Measurements from ENCODE around the gene ESPN. TPM values are rescaled to one million over a fixed set of nuclear protein-coding genes. Genes with fewer than 3 reads are reported as not detected.
"Not testable (repeated sequence)": the region's sequence is repeated elsewhere in the genome, so short reads cannot be mapped to it uniquely, and the experiment has no call there.

ESPN gene
- total RNA-seq, 1 experiment from 2014 or later, result 53.1 TPM

DNA sequence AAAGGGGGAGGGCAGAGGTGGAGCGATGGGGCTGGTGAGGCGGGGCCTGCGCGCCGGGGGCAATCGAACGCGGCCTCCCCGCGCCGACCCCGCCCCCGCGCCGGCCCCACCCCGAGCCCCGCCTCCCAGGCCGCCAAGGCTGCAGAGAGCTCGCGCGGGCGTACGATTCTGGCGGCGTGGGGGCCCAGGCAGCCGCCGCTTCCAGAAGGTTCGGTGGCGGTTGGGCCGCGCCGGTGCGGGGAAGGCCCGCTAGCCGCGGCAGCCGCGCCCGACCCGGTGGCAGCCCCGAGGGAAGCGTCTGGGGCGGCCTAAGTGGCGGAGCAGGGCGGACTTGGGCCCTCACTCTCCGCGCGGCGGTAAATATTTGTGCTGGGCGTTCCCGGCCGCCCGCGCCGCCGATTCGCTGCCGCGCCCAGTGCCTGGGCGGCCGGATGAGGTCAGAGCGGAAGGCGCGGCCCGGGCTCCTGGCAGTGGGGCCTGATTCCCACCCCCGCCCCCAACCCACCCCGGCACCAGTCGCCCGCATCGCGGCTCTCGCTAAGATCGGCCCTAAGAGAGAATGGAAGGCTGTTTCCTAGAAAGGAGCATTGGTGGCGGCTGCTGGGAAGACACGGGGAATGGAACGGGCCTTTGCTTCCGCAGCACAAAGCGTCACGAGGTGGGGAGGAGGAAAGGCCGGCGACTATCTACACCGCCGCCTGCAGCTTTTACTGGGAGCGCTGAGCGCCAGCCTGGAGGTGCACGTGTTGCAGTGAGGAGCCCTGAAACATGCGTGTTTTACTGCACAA, 31.0 kb upstream of the ESPN start, which contains the start of gene ACOT7:
ACOT7 (minus strand) TSS at position 368 of the 788 bp plus-strand sequence. CDS start 368 bp downstream, outside the sequence.
- no peak within 1 kb of the TSS for H2BK120ac ChIP-seq (ENCODE audit: low read depth, low read length, poor library complexity, severe bottlenecking)
- H3K27me3 ChIP-seq (ENCODE audit: insufficient read depth, low read length), result no peaks in the 10 kb centered on the region
- WGBS (ENCODE audit: extremely low coverage, insufficient read length, low lambda C conversion rate), result no CpG with 5 or more reads among the region's 87 CpGs
- H3K23me2 ChIP-seq (ENCODE audit: insufficient read length, low read depth, low read length, poor library complexity, severe bottlenecking), result peaks cover 11% of the 10 kb centered on the region
- H3K23ac ChIP-seq (ENCODE audit: insufficient read length, low read depth, low read length), result no peak within 1 kb of the TSS
- no peak within 1 kb of the TSS for H2AFZ ChIP-seq (ENCODE audit: low read length)
- no peak within 1 kb of the TSS for H2BK5ac ChIP-seq (ENCODE audit: insufficient read length, low read length)
- H2BK15ac ChIP-seq (ENCODE audit: low read depth, low read length), result no peak within 1 kb of the TSS; the same call in 1 of the 2 replicates
- no peaks in the 10 kb centered on the region; the same call in 1 of the 2 replicates for H3K4me1 ChIP-seq (ENCODE audit: insufficient read depth, low read length)
- peaks cover 5 to 15% (median 15%) of the 10 kb centered on the region in 3 experiments for H3K36me3 Mint-ChIP-seq (ENCODE audit: insufficient read depth in 1 of 3, low read depth in 3 of 3)
- H3K9ac ChIP-seq (ENCODE audit: extremely low read depth, insufficient read length, low read length), result peak within 1 kb of the TSS; percentile 79
- H3K79me1 ChIP-seq (ENCODE audit: insufficient read depth, low read depth, low read length, poor library complexity, severe bottlenecking), result no peaks in the 10 kb centered on the region
- peak within 1 kb of the TSS; percentile 99 for H3K14ac ChIP-seq (ENCODE audit: insufficient read depth, low read length)
- peak within 1 kb of the TSS; percentile 81 to 91 for H3K4me3 Mint-ChIP-seq
- peak within 1 kb of the TSS; percentile 80 for H3K4me2 ChIP-seq (ENCODE audit: insufficient read depth, insufficient read length, low read length)
- H3T11ph ChIP-seq (ENCODE audit: low read length), result no peak within 1 kb of the TSS
- no peak within 1 kb of the TSS for H4K5ac ChIP-seq (ENCODE audit: insufficient read length, low read depth, low read length)
- no peak within 1 kb of the TSS for H4K91ac ChIP-seq (ENCODE audit: insufficient read length, low read depth, low read length)
- no peak within 1 kb of the TSS for H2AK5ac ChIP-seq (ENCODE audit: insufficient read length, low read length)
- H3K4me1 Mint-ChIP-seq, result peaks cover 15 to 16% of the 10 kb centered on the region in 2 experiments
- peaks cover 24% of the 10 kb centered on the region for H3K27me3 Mint-ChIP-seq (ENCODE audit: low read depth)
- H3K27ac Mint-ChIP-seq, result peak within 1 kb of the TSS; percentile 40 to 98 (median 94); a peak in 6 of 7 replicates
- H2BK12ac ChIP-seq (ENCODE audit: insufficient read length, low read depth, low read length), result peak within 1 kb of the TSS; percentile 53
- DNase-seq, result peak; percentile 90
- no peaks in the 10 kb centered on the region for H4K20me1 ChIP-seq (ENCODE audit: control insufficient read depth, insufficient read depth, insufficient read length)
- no peaks in the 10 kb centered on the region for H3K9me3 ChIP-seq (ENCODE audit: control insufficient read depth, low read depth, low read length)
- no peak within 1 kb of the TSS for H3K56ac ChIP-seq (ENCODE audit: insufficient read length, low read depth, low read length)
- H3K4ac ChIP-seq (ENCODE audit: low read depth, low read length), result no peak within 1 kb of the TSS
- TF ChIP-seq, protein P1, sequence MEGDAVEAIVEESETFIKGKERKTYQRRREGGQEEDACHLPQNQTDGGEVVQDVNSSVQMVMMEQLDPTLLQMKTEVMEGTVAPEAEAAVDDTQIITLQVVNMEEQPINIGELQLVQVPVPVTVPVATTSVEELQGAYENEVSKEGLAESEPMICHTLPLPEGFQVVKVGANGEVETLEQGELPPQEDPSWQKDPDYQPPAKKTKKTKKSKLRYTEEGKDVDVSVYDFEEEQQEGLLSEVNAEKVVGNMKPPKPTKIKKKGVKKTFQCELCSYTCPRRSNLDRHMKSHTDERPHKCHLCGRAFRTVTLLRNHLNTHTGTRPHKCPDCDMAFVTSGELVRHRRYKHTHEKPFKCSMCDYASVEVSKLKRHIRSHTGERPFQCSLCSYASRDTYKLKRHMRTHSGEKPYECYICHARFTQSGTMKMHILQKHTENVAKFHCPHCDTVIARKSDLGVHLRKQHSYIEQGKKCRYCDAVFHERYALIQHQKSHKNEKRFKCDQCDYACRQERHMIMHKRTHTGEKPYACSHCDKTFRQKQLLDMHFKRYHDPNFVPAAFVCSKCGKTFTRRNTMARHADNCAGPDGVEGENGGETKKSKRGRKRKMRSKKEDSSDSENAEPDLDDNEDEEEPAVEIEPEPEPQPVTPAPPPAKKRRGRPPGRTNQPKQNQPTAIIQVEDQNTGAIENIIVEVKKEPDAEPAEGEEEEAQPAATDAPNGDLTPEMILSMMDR (conservative IDR thresholded peaks at IDR 0.05), result no peak
- H4K8ac ChIP-seq (replicated peaks; ENCODE audit: insufficient read length, low read depth, low read length), result no peak within 1 kb of the TSS
- H3K18ac ChIP-seq (ENCODE audit: insufficient read length, low read depth, low read length), result peak within 1 kb of the TSS; percentile 93
- no peak within 1 kb of the TSS for H2BK20ac ChIP-seq (ENCODE audit: low read depth, low read length, poor library complexity, severe bottlenecking)
- H3K79me2 ChIP-seq (ENCODE audit: insufficient read depth, low read length), result peaks cover 15% of the 10 kb centered on the region; the same call in 1 of the 2 replicates
- no peak within 1 kb of the TSS for H3K27ac ChIP-seq (ENCODE audit: insufficient read length, low read depth, low read length)
- no peaks in the 10 kb centered on the region for H3K9me3 Mint-ChIP-seq

DNA sequence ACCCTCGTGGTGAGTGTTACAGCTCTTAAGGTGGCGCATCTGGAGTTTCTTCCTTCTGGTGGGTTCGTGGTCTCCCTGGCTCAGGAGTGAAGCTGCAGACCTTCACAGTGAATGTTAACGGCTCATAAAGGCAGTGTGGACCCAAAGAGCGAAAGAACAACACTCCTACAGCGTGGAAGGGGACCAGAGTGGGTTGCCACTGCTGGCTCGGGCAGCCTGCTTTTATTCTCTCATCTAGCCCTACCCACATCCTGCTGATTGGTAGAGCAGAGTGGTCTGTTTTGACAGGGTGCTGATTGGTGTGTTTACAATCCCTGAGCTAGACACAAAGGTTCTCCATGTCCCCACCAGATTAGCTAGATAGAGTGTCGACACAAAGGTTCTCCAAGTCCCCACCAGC, 29.4 kb upstream of the ESPN start:
- H3K4me1 Mint-ChIP-seq, result peaks cover 13 to 15% of the 10 kb centered on the region in 2 experiments
- H4K20me1 ChIP-seq (ENCODE audit: control insufficient read depth, insufficient read depth, insufficient read length); H2BK20ac ChIP-seq (ENCODE audit: low read depth, low read length, poor library complexity, severe bottlenecking); H3K9me3 Mint-ChIP-seq; H2AK5ac ChIP-seq (ENCODE audit: insufficient read length, low read length); H3K56ac ChIP-seq (ENCODE audit: insufficient read length, low read depth, low read length); H3K79me2 ChIP-seq (ENCODE audit: insufficient read depth, low read length); H2AFZ ChIP-seq (ENCODE audit: low read length); H2BK15ac ChIP-seq (ENCODE audit: low read depth, low read length); H3K27me3 ChIP-seq (ENCODE audit: insufficient read depth, low read length); H3K9ac ChIP-seq (ENCODE audit: extremely low read depth, insufficient read length, low read length); H3T11ph ChIP-seq (ENCODE audit: low read length); H3K4me2 ChIP-seq (ENCODE audit: insufficient read depth, insufficient read length, low read length); H3K27ac Mint-ChIP-seq; H4K91ac ChIP-seq (ENCODE audit: insufficient read length, low read depth, low read length); H2BK120ac ChIP-seq (ENCODE audit: low read depth, low read length, poor library complexity, severe bottlenecking); H2BK5ac ChIP-seq (ENCODE audit: insufficient read length, low read length); H4K8ac ChIP-seq (replicated peaks; ENCODE audit: insufficient read length, low read depth, low read length); H3K27ac ChIP-seq (ENCODE audit: insufficient read length, low read depth, low read length); H4K5ac ChIP-seq (ENCODE audit: insufficient read length, low read depth, low read length); H3K9me3 ChIP-seq (ENCODE audit: control insufficient read depth, low read depth, low read length); H3K4ac ChIP-seq (ENCODE audit: low read depth, low read length); DNase-seq; H3K4me1 ChIP-seq (ENCODE audit: insufficient read depth, low read length); H3K36me3 Mint-ChIP-seq (ENCODE audit: insufficient read depth in 1 of 3, low read depth in 3 of 3); H3K23ac ChIP-seq (ENCODE audit: insufficient read length, low read depth, low read length); H3K14ac ChIP-seq (ENCODE audit: insufficient read depth, low read length); H2BK12ac ChIP-seq (ENCODE audit: insufficient read length, low read depth, low read length); H3K79me1 ChIP-seq (ENCODE audit: insufficient read depth, low read depth, low read length, poor library complexity, severe bottlenecking); H3K18ac ChIP-seq (ENCODE audit: insufficient read length, low read depth, low read length): not testable (repeated sequence)
- H3K23me2 ChIP-seq (ENCODE audit: insufficient read length, low read depth, low read length, poor library complexity, severe bottlenecking), result peaks cover 11% of the 10 kb centered on the region
- H3K4me3 Mint-ChIP-seq, result peak overlapping the region; percentile 5 to 51; a peak in 1 of 5 replicates
- no CpG with 5 or more reads among the region's 8 CpGs for WGBS (ENCODE audit: extremely low coverage, insufficient read length, low lambda C conversion rate)
- H3K27me3 Mint-ChIP-seq (ENCODE audit: low read depth), result peaks cover 28% of the 10 kb centered on the region
